Lower leg skin (tissue), 3 donors: ENCODE results near the gene STK38L.

Experiments
- POLR2A ChIP-seq, 2 donors: fragments of 450-650 bp; IDR thresholded peaks; one replicate each; pipeline ENCODE4 v1.6.1; 2016 to 2017; ENCODE audit warnings: antibody characterized with exemption in 2 of 2, mild to moderate bottlenecking in 1 of 2, moderate library complexity in 1 of 2
- TF ChIP-seq, protein P1 (sequence below), 3 donors: fragments of 450-650 bp; IDR thresholded peaks; one replicate each; pipeline ENCODE4 v1.5.1; 2016; ENCODE audit warnings: antibody characterized with exemption in 3 of 3, mild to moderate bottlenecking in 3 of 3, moderate library complexity in 2 of 3

DNA sequence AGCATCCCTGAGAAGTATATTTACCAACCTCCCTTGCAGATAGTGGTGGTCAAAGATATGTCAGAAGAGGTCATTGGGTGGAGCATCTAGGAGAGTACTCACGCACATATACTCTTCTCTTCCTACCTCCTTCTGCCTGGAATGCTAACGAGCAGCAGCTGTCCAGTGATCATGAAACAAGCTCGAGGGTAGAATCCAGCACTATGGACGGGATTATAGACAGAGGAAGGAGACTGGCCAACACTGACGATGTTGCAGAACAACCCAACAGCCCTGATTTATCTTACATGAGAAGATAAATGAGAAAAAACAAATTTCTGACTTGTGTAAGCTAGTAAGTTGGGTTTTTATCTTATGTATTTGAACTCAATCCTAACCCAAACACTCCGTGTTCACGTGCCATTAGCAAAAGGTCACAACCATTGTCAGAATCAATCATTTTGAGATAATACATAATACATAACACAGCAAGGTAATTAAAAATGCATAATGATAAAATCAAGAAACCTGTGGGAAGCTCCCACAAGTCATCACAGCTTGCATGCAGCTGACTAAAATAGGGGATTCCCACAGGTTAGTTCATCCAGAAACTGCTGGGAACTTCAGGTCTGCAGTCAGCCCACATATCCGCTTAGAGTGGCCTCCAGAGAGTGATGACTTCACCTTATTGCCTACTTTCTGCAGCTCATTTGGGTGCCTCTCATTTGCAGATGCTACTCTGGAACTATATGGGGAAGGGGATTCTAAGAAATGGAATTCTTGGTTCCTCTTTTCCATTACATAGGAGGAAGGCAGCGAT, 36.3 kb upstream of the STK38L start:
- TF ChIP-seq, protein P1, sequence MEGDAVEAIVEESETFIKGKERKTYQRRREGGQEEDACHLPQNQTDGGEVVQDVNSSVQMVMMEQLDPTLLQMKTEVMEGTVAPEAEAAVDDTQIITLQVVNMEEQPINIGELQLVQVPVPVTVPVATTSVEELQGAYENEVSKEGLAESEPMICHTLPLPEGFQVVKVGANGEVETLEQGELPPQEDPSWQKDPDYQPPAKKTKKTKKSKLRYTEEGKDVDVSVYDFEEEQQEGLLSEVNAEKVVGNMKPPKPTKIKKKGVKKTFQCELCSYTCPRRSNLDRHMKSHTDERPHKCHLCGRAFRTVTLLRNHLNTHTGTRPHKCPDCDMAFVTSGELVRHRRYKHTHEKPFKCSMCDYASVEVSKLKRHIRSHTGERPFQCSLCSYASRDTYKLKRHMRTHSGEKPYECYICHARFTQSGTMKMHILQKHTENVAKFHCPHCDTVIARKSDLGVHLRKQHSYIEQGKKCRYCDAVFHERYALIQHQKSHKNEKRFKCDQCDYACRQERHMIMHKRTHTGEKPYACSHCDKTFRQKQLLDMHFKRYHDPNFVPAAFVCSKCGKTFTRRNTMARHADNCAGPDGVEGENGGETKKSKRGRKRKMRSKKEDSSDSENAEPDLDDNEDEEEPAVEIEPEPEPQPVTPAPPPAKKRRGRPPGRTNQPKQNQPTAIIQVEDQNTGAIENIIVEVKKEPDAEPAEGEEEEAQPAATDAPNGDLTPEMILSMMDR (IDR thresholded peaks at IDR 0.05), result no peak
- no peak for TF ChIP-seq POLR2A (IDR thresholded peaks at IDR 0.05)
